Ishikawa (cell line): ENCODE measurements around the gene COL25A1.

Experiments used
- CEBPB ChIP-seq: IDR thresholded peaks from 2 replicates; pipeline ENCODE4 v1.6.1; 2012
- CREB1 ChIP-seq: IDR thresholded peaks from 2 replicates; pipeline ENCODE4 v1.6.1; 2012; ENCODE audit warnings: low read depth
- EGR1 ChIP-seq: IDR thresholded peaks from 2 replicates; pipeline ENCODE4 v1.6.1; 2012
- EP300 ChIP-seq: IDR thresholded peaks from 2 replicates; pipeline ENCODE4 v1.6.1; 2012; ENCODE audit warnings: borderline replicate concordance
- FOXM1 ChIP-seq: IDR thresholded peaks from 2 replicates; pipeline ENCODE4 v1.6.1; 2012; ENCODE audit warnings: low read depth, borderline replicate concordance
- NFIC ChIP-seq: IDR thresholded peaks from 2 replicates; pipeline ENCODE4 v1.6.1; 2012
- RAD21 ChIP-seq: IDR thresholded peaks from 2 replicates; pipeline ENCODE4 v1.6.1; 2012; ENCODE audit warnings: low read depth
- TAF1 ChIP-seq: IDR thresholded peaks from 2 replicates; pipeline ENCODE4 v1.6.1; 2012; ENCODE audit warnings: low read depth, mild to moderate bottlenecking
- TCF12 ChIP-seq: IDR thresholded peaks from 2 replicates; pipeline ENCODE4 v1.6.1; 2012; ENCODE audit warnings: low read depth
- TEAD4 ChIP-seq: IDR thresholded peaks from 2 replicates; pipeline ENCODE4 v1.6.1; 2012
- YY1 ChIP-seq: IDR thresholded peaks from 2 replicates; pipeline ENCODE4 v1.6.1; 2012; ENCODE audit warnings: low read depth
- ZBTB7A ChIP-seq: IDR thresholded peaks from 2 replicates; pipeline ENCODE4 v1.6.1; 2012; ENCODE audit warnings: low read depth
- TF ChIP-seq, protein P1 (sequence below): IDR thresholded peaks from 2 replicates; pipeline ENCODE4 v1.6.1; 2012; ENCODE audit warnings: low read depth, mild to moderate bottlenecking
- TF ChIP-seq, protein P2 (sequence below): IDR thresholded peaks from 2 replicates; pipeline ENCODE4 v1.6.1; 2012
- TF ChIP-seq, protein P3 (sequence below): IDR thresholded peaks from 2 replicates; pipeline ENCODE4 v1.6.1; 2012

The COL25A1 gene

DNA sequence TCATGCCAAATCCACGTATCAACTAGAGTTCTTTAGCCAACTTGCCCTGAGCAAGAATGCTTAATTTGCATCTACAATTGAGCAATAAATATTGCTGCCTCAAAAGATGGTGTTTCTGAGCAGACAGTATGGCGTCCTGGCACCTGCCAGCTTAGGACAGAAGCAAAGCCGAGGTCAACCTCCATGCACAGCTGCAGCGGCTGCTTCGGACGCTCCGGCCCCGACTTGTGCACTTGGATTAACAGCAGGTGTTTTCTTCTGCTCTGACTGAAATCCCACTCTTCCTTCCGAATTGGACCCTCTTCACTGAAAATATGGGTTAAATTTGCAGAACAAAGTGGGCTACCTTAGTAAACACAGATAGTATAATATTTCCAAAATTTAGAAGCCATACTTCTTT, 324.4 kb downstream of the COL25A1 start:
- TF ChIP-seq YY1 = no peak
- TF ChIP-seq, protein P1, sequence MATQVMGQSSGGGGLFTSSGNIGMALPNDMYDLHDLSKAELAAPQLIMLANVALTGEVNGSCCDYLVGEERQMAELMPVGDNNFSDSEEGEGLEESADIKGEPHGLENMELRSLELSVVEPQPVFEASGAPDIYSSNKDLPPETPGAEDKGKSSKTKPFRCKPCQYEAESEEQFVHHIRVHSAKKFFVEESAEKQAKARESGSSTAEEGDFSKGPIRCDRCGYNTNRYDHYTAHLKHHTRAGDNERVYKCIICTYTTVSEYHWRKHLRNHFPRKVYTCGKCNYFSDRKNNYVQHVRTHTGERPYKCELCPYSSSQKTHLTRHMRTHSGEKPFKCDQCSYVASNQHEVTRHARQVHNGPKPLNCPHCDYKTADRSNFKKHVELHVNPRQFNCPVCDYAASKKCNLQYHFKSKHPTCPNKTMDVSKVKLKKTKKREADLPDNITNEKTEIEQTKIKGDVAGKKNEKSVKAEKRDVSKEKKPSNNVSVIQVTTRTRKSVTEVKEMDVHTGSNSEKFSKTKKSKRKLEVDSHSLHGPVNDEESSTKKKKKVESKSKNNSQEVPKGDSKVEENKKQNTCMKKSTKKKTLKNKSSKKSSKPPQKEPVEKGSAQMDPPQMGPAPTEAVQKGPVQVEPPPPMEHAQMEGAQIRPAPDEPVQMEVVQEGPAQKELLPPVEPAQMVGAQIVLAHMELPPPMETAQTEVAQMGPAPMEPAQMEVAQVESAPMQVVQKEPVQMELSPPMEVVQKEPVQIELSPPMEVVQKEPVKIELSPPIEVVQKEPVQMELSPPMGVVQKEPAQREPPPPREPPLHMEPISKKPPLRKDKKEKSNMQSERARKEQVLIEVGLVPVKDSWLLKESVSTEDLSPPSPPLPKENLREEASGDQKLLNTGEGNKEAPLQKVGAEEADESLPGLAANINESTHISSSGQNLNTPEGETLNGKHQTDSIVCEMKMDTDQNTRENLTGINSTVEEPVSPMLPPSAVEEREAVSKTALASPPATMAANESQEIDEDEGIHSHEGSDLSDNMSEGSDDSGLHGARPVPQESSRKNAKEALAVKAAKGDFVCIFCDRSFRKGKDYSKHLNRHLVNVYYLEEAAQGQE = no peak
- no peak for TF ChIP-seq ZBTB7A
- TF ChIP-seq, protein P2, sequence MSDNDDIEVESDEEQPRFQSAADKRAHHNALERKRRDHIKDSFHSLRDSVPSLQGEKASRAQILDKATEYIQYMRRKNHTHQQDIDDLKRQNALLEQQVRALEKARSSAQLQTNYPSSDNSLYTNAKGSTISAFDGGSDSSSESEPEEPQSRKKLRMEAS = no peak
- TF ChIP-seq EGR1 = no peak
- TF ChIP-seq, protein P3, sequence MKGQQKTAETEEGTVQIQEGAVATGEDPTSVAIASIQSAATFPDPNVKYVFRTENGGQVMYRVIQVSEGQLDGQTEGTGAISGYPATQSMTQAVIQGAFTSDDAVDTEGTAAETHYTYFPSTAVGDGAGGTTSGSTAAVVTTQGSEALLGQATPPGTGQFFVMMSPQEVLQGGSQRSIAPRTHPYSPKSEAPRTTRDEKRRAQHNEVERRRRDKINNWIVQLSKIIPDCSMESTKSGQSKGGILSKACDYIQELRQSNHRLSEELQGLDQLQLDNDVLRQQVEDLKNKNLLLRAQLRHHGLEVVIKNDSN = no peak
- TF ChIP-seq FOXM1 = no peak
- no peak for TF ChIP-seq EP300

DNA sequence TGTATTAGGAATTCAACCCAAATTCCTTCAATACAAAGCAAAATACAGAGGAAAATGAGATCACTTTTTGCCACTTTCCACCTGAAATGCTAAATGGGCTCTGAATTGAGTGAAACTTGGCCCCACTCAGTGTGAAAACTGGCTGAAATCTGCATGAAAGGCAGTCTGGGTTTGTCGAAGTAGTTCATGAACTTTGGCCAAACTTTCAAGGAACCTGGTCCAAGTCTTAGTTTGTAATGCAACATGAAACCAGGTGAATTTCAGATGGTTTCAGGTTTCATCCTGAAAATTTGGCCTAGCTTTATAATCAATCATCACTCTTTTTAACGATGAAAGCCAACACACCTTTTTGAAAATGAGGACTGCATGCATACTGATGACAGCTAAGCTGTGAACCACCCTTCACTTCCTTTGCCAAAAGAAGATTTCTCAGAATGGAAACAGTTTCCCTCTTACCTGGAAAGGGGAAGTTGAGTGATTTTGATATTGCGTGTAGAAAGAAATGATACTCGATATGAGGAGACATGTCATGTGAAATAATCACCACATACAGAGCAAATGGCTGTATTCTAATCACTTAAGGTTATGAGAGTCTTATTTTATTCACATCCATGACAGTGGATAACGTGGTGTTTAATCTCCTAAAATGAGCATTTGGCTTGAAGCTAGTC, 329.7 kb downstream of the COL25A1 start:
- TF ChIP-seq CEBPB (no peak), TAF1 (no peak), EP300 (no peak), EGR1 (no peak), CREB1 (no peak), RAD21 (no peak)

DNA sequence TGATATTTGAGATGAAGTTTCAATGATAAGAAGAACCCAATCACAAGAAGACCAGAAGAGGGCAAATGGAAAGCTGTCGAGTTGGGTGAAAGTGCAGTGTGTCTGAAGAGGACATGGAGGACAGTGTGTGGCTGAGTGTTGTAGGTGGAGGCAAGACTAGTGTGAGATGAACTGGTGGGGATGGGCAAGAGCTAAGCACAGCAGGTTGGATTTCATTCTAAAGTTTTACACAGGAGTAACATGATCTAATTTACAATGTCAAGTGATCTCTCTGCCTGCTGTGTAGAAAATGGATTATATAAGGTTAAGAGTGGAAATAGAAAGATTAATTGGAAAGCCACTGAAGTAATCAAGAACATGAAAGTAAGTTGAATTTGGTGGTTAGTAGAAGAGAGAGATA, 331.0 kb downstream of the COL25A1 start:
- TF ChIP-seq RAD21 (no peak), TEAD4 (no peak), CREB1 (no peak), TAF1 (no peak)
- TF ChIP-seq, protein P3 = no peak
- TF ChIP-seq, protein P2 = no peak

DNA sequence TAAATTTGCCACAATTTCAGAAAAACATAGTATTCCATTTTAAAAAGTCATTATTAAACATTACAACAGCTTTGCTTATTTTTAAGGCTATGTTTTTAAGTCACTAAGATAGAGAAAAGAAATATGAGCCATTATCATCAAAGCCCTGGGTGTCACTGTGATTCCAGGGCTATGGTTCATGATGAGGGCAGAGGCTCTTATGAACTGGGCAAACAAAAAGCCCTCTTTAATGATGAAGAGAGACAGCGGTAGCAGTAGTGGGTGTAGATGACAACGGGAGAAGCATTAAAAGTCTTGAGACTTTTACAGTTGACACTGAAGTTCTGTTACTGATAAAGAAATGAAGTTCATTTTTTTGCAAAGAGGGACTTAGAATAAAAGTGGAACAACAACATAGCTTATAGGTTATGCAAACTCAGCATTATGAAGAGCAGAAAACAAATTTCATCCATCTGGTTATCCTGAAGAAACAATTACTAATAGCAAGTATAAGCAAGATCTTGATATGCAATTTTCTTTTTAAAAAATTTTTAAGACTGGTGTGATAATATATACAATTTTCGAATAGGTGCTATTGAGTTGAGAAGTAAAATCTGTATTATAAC, 336.9 kb downstream of the COL25A1 start:
- TF ChIP-seq TAF1 (no peak), CREB1 (no peak), FOXM1 (no peak), EP300 (no peak), TCF12 (no peak), EGR1 (no peak), YY1 (no peak), CEBPB (no peak)
- TF ChIP-seq, protein P2 = no peak
- TF ChIP-seq, protein P3 = no peak
- TF ChIP-seq, protein P1 = no peak

DNA sequence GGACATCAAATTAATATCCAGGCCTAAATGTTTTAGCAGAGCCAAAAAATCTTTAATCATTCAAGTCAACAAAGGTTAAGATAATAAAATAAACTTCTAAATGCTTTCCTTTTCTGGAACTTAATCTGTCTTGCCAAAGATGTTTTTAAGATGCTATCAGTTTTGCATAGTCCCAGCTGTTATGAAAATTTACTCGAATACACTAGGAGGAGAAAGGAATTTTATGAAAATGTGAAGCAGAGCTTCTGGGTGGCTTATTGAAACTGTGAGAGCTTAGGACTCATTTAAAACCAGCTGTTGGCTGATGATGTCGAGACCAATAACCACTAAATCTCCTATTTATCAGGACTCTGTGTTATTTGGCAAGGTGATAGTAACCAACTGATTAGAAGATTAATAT, 337.4 kb downstream of the COL25A1 start:
- TF ChIP-seq FOXM1 (no peak), TCF12 (no peak), CREB1 (no peak), ZBTB7A (no peak), NFIC (no peak), EP300 (no peak), RAD21 (no peak), YY1 (no peak), CEBPB (no peak)
- TF ChIP-seq, protein P1 = no peak
- TF ChIP-seq, protein P2 = no peak
